ENCODE measurements around the gene EPHA6.
"Not testable (repeated sequence)": the region's sequence is repeated elsewhere in the genome, so short reads cannot be mapped to it uniquely, and the experiment has no call there.

Gene EPHA6

DNA sequence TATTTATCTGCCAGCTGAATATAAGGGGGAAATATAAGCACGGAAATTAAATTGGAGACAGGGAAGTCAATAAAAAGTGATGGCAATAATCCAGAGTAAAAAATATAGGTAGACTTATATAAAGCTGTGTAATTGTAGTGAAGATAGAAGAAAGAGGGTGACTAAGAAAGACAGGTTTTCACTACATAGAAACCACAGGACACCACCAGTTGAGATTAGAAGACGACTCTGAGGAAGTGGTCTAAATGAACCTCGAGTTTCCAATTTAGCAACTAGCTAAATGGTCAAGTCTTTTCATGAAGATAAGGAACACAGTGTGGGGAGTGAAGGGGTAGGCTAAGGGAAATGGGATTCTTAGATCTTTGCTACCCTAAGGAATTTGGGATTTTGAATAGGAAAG, 761.3 kb downstream of the EPHA6 start:
- no peak for DNase-seq (ENCODE audit: extremely low spot score)
- ChIA-PET POLR2A (no interaction called here), CTCF (no interaction called here)
- TF ChIP-seq SP1 (IDR thresholded peaks at IDR 0.05) (no peak), BHLHE40 (IDR thresholded peaks at IDR 0.05; ENCODE audit: borderline replicate concordance) (no peak), L3MBTL2 (conservative IDR thresholded peaks at IDR 0.05) (no peak), SUZ12 (IDR thresholded peaks at IDR 0.05) (no peak), LEF1 (IDR thresholded peaks at IDR 0.05; ENCODE audit: borderline replicate concordance) (no peak), ARNT (IDR thresholded peaks at IDR 0.05) (no peak)

DNA sequence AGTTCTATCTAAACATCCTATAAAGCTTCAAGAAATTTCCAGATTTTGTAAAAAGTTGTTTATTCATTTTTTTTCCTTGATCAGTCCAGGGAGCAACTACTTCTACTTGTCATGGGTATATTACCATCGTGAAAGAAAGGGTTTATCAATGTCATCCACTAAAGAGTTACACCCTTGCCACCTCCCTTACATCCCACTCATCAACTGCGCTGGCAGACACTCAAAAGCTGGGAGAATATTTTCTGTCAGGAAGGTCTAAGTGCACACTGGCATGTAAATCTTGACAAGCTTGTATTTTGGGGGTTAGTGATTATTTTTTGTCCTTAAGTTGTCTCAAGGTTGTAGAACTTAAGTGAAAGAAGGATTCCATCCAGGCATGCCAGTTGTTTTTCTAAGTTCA, 761.8 kb downstream of the EPHA6 start:
- TF ChIP-seq SP1 (IDR thresholded peaks at IDR 0.05) (no peak), ELF4 (IDR thresholded peaks at IDR 0.05) (no peak), HDGF (IDR thresholded peaks at IDR 0.05; ENCODE audit: borderline replicate concordance) (no peak), TARDBP (IDR thresholded peaks at IDR 0.05) (no peak), FOXA1 (IDR thresholded peaks at IDR 0.05) (no peak), SUZ12 (IDR thresholded peaks at IDR 0.05) (no peak), L3MBTL2 (conservative IDR thresholded peaks at IDR 0.05) (no peak), LEF1 (IDR thresholded peaks at IDR 0.05; ENCODE audit: borderline replicate concordance) (no peak), CTBP1 (IDR thresholded peaks at IDR 0.05; ENCODE audit: borderline replicate concordance) (no peak), BHLHE40 (IDR thresholded peaks at IDR 0.05; ENCODE audit: borderline replicate concordance) (no peak), FOXM1 (IDR thresholded peaks at IDR 0.05; ENCODE audit: borderline replicate concordance) (no peak), NFRKB (IDR thresholded peaks at IDR 0.05) (no peak), ARNT (IDR thresholded peaks at IDR 0.05) (no peak), FOXK2 (IDR thresholded peaks at IDR 0.05) (no peak), ZNF384 (IDR thresholded peaks at IDR 0.05) (no peak)
- TF ChIP-seq, protein P1, sequence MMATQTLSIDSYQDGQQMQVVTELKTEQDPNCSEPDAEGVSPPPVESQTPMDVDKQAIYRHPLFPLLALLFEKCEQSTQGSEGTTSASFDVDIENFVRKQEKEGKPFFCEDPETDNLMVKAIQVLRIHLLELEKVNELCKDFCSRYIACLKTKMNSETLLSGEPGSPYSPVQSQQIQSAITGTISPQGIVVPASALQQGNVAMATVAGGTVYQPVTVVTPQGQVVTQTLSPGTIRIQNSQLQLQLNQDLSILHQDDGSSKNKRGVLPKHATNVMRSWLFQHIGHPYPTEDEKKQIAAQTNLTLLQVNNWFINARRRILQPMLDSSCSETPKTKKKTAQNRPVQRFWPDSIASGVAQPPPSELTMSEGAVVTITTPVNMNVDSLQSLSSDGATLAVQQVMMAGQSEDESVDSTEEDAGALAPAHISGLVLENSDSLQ (IDR thresholded peaks at IDR 0.05): no peak
- DNase-seq (ENCODE audit: extremely low spot score): no peak
- ChIA-PET CTCF (no interaction called here), POLR2A (no interaction called here)

DNA sequence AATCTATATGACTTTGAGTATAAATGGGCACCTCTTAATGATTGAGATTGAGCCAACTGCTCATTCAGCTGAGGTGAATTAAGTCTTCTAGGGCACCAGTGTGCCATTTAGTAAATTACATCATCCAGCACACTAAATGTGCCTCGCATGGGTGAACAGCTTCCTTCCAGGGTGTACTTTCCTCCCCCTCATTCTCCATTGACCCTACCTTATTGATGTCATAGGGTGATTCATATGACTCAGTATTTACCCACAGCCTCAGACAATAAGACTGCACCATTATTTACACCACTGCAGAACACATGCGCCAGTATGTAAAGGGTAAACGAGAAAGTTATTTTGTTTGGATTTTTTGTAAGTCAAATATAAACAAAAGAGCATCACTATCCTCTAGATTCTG, 765.0 kb downstream of the EPHA6 start:
- TF ChIP-seq BHLHE40 (IDR thresholded peaks at IDR 0.05; ENCODE audit: borderline replicate concordance) (no peak), L3MBTL2 (conservative IDR thresholded peaks at IDR 0.05) (no peak), TARDBP (IDR thresholded peaks at IDR 0.05) (no peak), NFRKB (IDR thresholded peaks at IDR 0.05) (no peak)
- TF ChIP-seq, protein P1 (IDR thresholded peaks at IDR 0.05): no peak
- ChIA-PET CTCF (no interaction called here), POLR2A (no interaction called here)
- peak; percentile 7 for DNase-seq (ENCODE audit: extremely low spot score)

DNA sequence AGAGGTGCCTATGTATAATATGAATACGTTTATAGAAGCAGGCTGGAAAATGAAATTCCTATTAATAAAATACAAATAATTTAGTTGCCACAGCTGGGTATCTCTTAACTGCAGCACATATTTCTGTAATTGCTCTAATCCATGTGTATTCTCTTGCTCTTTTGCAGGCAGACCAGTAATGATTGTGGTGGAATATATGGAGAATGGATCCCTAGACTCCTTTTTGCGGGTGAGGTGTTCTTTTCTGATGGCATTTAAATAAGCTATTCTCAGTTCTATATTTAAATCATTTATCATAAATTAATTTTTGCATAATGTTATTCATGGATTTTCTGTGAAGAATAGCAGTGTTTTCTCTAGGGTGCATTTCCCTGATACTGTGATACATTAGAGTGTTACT, 796.2 kb downstream of the EPHA6 start:
- TF ChIP-seq FOXK2 (IDR thresholded peaks at IDR 0.05): no peak
- TF ChIP-seq ELF4 (IDR thresholded peaks at IDR 0.05): no peak
- TF ChIP-seq BHLHE40 (IDR thresholded peaks at IDR 0.05; ENCODE audit: borderline replicate concordance): no peak
- no peak for TF ChIP-seq SP1 (IDR thresholded peaks at IDR 0.05)
- TF ChIP-seq TARDBP (IDR thresholded peaks at IDR 0.05): no peak
- no peak for TF ChIP-seq SUZ12 (IDR thresholded peaks at IDR 0.05)
- no peak for TF ChIP-seq ZNF384 (IDR thresholded peaks at IDR 0.05)
- TF ChIP-seq NFRKB (IDR thresholded peaks at IDR 0.05): no peak
- TF ChIP-seq, protein P1 (IDR thresholded peaks at IDR 0.05): no peak
- no peak for TF ChIP-seq ARNT (IDR thresholded peaks at IDR 0.05)
- no peak for TF ChIP-seq HDGF (IDR thresholded peaks at IDR 0.05; ENCODE audit: borderline replicate concordance)
- no peak for TF ChIP-seq FOXM1 (IDR thresholded peaks at IDR 0.05; ENCODE audit: borderline replicate concordance)
- TF ChIP-seq CTBP1 (IDR thresholded peaks at IDR 0.05; ENCODE audit: borderline replicate concordance): no peak
- no peak for TF ChIP-seq L3MBTL2 (conservative IDR thresholded peaks at IDR 0.05)
- TF ChIP-seq LEF1 (IDR thresholded peaks at IDR 0.05; ENCODE audit: borderline replicate concordance): no peak
- TF ChIP-seq FOXA1 (IDR thresholded peaks at IDR 0.05): no peak
- DNase-seq (ENCODE audit: extremely low spot score): no peak
- ChIA-PET CTCF (no interaction called here), POLR2A (no interaction called here)

DNA sequence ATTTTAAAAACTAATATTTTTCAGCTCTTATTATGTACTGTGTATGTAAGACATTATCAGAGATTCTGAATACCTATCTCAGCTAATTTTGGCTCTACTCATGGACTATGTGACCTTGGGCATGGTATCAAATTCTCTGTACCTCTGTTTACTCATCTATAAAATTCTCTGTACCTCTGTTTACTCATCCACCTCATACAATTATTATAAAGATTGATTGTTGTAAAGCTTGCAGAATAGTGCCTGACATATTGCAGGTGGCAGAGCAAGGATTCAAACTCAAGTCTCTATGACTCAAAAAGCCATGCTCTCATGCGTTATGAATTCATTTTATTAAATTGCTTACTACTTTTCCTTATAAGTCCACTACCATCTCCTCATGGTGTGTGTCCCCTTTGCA, 798.2 kb downstream of the EPHA6 start:
- TF ChIP-seq HDGF (IDR thresholded peaks at IDR 0.05; ENCODE audit: borderline replicate concordance) (no peak), ZNF384 (IDR thresholded peaks at IDR 0.05) (no peak), FOXM1 (IDR thresholded peaks at IDR 0.05; ENCODE audit: borderline replicate concordance) (no peak), SUZ12 (IDR thresholded peaks at IDR 0.05) (no peak), FOXA1 (IDR thresholded peaks at IDR 0.05) (no peak), NFRKB (IDR thresholded peaks at IDR 0.05) (no peak), L3MBTL2 (conservative IDR thresholded peaks at IDR 0.05) (no peak), BHLHE40 (IDR thresholded peaks at IDR 0.05; ENCODE audit: borderline replicate concordance) (no peak), FOXK2 (IDR thresholded peaks at IDR 0.05) (no peak), CTBP1 (IDR thresholded peaks at IDR 0.05; ENCODE audit: borderline replicate concordance) (no peak), SP1 (IDR thresholded peaks at IDR 0.05) (no peak), ELF4 (IDR thresholded peaks at IDR 0.05) (no peak), TARDBP (IDR thresholded peaks at IDR 0.05) (no peak)
- TF ChIP-seq, protein P1 (IDR thresholded peaks at IDR 0.05): no peak
- ChIA-PET POLR2A (no interaction called here), CTCF (no interaction called here)
- no peak for DNase-seq (ENCODE audit: extremely low spot score)

DNA sequence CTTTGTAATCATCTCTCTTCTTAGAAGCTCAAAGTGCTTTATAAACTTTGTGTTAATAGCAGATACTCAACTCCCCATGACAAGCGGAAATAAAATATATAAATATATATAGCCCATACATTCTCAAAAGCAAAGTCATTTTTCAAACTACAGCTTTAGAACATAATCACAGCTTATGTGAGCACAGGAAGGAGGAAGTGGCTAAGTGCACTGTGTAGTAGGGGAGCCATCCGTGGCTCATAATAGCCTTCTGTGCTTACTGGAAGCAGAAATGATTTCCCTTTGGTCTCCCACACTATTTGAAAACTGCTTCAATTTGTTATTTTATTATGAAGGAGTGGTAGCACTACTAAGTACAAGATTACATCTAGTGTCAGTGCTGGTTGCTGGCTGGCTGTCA, 798.7 kb downstream of the EPHA6 start:
- DNase-seq (ENCODE audit: extremely low spot score): no peak
- POLR2A ChIA-PET: no interaction called here
- CTCF ChIA-PET: no interaction called here
- TF ChIP-seq ARNT (IDR thresholded peaks at IDR 0.05) (no peak), TARDBP (IDR thresholded peaks at IDR 0.05) (no peak), SP1 (IDR thresholded peaks at IDR 0.05) (no peak), SUZ12 (IDR thresholded peaks at IDR 0.05) (no peak), LEF1 (IDR thresholded peaks at IDR 0.05; ENCODE audit: borderline replicate concordance) (no peak), FOXM1 (IDR thresholded peaks at IDR 0.05; ENCODE audit: borderline replicate concordance) (no peak), FOXA1 (IDR thresholded peaks at IDR 0.05) (no peak), ELF4 (IDR thresholded peaks at IDR 0.05) (no peak)

DNA sequence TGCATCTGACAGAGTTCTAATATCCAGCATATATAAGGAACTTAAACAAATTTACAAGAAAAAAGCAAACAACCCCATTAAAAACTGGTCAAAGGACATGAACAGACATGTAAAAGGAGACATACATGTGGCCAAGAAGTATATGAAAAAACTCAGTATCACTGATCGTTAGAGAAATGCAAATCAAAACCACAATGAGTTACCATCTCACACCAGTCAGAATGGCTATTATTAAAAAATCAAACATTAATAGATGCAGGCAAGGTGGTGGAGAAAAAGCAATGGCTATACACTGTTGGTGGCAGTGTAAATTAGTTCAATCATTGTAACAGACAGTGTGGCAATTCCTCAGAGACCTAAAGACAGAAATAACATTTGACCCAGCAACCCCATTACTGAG, 806.1 kb downstream of the EPHA6 start:
- POLR2A ChIA-PET; DNase-seq (ENCODE audit: extremely low spot score); CTCF ChIA-PET: not testable (repeated sequence)

All from HEK293T (cell line).